GM12865 (cell line): ENCODE data around the gene NECTIN4.
A peak's percentile ranks its signal among the peaks of the same experiment; 100 is the strongest.

Experiments
- DNase-seq: peaks from one replicate; pipeline ENCODE4 v3.0.0; 2010; ENCODE audit warnings: low read depth
- H3K4me3 ChIP-seq: 2 replicates; pipeline ENCODE4 v1.5.1; 2011; ENCODE audit warnings: mild to moderate bottlenecking, low read depth, low read length, control low read depth
- TF ChIP-seq, protein P1 (sequence below): IDR thresholded peaks from 2 replicates; pipeline ENCODE4 v1.5.1; 2011; ENCODE audit warnings: low read length, control low read depth, low read depth, inconsistent platforms; ENCODE audit not compliant: insufficient read depth; ENCODE audit errors: missing control alignments

Gene NECTIN4

DNA sequence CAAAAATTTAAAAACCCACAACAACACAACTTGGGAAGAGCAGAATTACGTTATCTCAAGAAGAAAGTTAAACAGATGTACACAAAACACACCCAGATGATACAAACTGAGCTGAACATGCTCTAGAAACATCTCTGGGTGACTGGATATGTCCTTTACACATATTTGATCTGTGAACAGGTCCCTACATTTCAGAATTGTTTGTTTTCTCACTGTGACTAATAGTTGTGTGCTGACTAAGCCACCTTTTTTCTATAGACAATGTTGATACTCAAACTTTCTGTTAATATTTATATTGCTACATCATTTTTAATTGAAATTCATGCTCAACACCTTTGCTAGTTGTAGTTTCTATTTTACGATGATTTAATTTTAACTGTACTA is 67.4 kb downstream of the NECTIN4 start:
- H3K4me3 ChIP-seq = peak overlapping the region; percentile 64; the same call in 1 of the 2 replicates
- no peak for DNase-seq
- TF ChIP-seq, protein P1, sequence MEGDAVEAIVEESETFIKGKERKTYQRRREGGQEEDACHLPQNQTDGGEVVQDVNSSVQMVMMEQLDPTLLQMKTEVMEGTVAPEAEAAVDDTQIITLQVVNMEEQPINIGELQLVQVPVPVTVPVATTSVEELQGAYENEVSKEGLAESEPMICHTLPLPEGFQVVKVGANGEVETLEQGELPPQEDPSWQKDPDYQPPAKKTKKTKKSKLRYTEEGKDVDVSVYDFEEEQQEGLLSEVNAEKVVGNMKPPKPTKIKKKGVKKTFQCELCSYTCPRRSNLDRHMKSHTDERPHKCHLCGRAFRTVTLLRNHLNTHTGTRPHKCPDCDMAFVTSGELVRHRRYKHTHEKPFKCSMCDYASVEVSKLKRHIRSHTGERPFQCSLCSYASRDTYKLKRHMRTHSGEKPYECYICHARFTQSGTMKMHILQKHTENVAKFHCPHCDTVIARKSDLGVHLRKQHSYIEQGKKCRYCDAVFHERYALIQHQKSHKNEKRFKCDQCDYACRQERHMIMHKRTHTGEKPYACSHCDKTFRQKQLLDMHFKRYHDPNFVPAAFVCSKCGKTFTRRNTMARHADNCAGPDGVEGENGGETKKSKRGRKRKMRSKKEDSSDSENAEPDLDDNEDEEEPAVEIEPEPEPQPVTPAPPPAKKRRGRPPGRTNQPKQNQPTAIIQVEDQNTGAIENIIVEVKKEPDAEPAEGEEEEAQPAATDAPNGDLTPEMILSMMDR = no peak

DNA sequence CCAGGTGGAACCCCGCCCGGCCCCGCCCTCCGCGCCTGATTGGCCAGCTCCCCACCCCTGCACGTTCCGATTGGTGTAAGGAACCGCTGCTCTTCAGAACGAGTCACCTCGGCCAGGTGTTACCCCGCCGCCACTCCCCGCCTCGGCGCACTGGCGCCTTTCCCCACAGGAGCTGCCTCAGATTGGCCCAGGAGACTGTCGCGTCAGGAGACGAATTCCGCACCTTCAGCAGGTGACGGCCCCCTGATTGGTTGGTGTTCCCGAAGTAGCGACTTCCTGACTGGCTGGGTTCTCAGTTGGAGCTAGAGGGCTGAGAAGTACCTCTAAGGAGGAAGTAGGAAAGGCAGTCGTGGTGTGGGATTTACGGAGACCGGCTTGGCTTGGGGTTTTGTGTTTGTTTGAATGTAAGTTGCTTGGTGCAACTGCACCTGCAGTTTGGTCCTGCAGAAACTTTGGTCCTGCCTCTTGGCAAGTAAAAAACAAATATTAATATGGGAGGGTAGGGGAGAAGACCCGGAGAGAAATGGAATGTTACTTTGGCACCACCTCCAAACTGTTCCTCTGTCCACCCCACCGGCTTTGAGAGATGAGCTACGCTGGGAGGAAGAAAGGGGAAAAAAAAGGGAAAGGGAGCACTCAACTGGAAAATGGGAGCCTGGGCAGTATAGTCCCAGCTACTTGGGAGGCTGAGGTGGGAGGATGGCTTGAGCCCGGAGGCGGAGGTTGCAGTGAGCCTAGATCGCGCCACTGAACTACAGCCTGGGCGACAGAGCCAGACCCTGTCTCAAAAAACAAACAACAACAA is 68.0 kb downstream of the NECTIN4 start:
- TF ChIP-seq, protein P1 = no peak
- DNase-seq = peak; percentile 91
- H3K4me3 ChIP-seq = peak overlapping the region; percentile 64
